ENCODE data around the gene LBR.

DNA sequence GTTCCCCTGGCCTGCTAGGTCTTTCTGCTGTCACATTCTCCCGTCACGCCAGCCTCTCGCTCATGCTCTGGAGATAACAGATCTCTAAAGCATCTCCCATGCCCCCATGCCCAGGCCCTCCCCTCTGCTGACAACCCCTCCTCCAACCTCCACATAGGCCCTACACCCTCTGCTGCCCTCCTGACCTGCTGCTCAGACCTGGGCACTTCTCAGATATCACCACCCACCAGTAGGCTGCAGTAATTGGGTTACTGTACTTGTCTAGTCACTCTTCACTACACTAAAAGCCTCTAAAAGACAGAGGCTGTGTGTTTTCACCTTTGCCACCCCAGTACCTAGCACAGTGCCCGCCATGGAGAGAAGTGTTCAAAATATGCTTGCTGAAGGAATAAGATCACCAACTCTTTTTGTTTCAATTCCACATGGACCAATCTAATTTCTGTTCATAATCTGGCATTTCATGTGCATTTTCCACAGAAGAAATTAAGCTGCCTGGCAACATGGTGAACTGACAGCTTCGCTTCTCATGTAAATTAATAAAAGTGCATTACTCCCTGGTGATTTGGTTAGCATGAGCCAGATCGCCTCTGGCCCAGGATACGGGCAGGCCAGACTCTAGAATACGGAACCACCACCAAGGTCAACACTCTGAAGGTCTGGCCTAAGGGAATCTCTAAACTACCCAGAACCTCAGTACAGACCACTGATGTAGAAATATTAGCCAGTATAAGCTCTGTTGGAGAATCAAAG is 20.7 kb downstream of the LBR start:
- TF ChIP-seq, protein P1, sequence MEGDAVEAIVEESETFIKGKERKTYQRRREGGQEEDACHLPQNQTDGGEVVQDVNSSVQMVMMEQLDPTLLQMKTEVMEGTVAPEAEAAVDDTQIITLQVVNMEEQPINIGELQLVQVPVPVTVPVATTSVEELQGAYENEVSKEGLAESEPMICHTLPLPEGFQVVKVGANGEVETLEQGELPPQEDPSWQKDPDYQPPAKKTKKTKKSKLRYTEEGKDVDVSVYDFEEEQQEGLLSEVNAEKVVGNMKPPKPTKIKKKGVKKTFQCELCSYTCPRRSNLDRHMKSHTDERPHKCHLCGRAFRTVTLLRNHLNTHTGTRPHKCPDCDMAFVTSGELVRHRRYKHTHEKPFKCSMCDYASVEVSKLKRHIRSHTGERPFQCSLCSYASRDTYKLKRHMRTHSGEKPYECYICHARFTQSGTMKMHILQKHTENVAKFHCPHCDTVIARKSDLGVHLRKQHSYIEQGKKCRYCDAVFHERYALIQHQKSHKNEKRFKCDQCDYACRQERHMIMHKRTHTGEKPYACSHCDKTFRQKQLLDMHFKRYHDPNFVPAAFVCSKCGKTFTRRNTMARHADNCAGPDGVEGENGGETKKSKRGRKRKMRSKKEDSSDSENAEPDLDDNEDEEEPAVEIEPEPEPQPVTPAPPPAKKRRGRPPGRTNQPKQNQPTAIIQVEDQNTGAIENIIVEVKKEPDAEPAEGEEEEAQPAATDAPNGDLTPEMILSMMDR (conservative IDR thresholded peaks at IDR 0.05; ENCODE audit: low read depth in 2 of 2), result no peak; a peak in 1 of 4 replicates
- TF ChIP-seq NANOG (IDR thresholded peaks at IDR 0.05; ENCODE audit: borderline replicate concordance) (no peak), POLR2AphosphoS5 (IDR thresholded peaks at IDR 0.05; ENCODE audit: low read depth) (no peak), EZH2phosphoT487 (IDR thresholded peaks at IDR 0.05; ENCODE audit: unreplicated experiment) (no peak), JUNB (IDR thresholded peaks at IDR 0.05; ENCODE audit: unreplicated experiment) (no peak), EZH2 (IDR thresholded peaks at IDR 0.05; ENCODE audit: low read depth, unreplicated experiment) (no peak), CREB1 (CRISPR knock-in tag; IDR thresholded peaks at IDR 0.05; ENCODE audit: low read depth) (no peak), ZNF114 (CRISPR knock-in tag; IDR thresholded peaks at IDR 0.05) (no peak), ZNF331 (CRISPR knock-in tag; IDR thresholded peaks at IDR 0.05; ENCODE audit: low read depth) (no peak)
- TF ChIP-seq, protein P2, sequence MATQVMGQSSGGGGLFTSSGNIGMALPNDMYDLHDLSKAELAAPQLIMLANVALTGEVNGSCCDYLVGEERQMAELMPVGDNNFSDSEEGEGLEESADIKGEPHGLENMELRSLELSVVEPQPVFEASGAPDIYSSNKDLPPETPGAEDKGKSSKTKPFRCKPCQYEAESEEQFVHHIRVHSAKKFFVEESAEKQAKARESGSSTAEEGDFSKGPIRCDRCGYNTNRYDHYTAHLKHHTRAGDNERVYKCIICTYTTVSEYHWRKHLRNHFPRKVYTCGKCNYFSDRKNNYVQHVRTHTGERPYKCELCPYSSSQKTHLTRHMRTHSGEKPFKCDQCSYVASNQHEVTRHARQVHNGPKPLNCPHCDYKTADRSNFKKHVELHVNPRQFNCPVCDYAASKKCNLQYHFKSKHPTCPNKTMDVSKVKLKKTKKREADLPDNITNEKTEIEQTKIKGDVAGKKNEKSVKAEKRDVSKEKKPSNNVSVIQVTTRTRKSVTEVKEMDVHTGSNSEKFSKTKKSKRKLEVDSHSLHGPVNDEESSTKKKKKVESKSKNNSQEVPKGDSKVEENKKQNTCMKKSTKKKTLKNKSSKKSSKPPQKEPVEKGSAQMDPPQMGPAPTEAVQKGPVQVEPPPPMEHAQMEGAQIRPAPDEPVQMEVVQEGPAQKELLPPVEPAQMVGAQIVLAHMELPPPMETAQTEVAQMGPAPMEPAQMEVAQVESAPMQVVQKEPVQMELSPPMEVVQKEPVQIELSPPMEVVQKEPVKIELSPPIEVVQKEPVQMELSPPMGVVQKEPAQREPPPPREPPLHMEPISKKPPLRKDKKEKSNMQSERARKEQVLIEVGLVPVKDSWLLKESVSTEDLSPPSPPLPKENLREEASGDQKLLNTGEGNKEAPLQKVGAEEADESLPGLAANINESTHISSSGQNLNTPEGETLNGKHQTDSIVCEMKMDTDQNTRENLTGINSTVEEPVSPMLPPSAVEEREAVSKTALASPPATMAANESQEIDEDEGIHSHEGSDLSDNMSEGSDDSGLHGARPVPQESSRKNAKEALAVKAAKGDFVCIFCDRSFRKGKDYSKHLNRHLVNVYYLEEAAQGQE (IDR thresholded peaks at IDR 0.05; ENCODE audit: unreplicated experiment), result no peak
- TF ChIP-seq, protein P3, sequence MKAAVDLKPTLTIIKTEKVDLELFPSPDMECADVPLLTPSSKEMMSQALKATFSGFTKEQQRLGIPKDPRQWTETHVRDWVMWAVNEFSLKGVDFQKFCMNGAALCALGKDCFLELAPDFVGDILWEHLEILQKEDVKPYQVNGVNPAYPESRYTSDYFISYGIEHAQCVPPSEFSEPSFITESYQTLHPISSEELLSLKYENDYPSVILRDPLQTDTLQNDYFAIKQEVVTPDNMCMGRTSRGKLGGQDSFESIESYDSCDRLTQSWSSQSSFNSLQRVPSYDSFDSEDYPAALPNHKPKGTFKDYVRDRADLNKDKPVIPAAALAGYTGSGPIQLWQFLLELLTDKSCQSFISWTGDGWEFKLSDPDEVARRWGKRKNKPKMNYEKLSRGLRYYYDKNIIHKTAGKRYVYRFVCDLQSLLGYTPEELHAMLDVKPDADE (IDR thresholded peaks at IDR 0.05), result no peak

Data from GM23338 (cell line).